ENCODE measurements around the gene TOPORS. TPM values are rescaled to one million over a fixed set of nuclear protein-coding genes. Genes with fewer than 3 reads are reported as not detected.
"Not testable (repeated sequence)": the region's sequence is repeated elsewhere in the genome, so short reads cannot be mapped to it uniquely, and the experiment has no call there.

The TOPORS gene
- total RNA-seq, result 21.4 and 21.5 TPM in 2 replicates
- total RNA-seq (2013), result 21.9 TPM
- polyA plus RNA-seq, result 10.1 and 14.8 TPM in 2 replicates
- 10.7 and 16.3 TPM in 2 replicates for polyA minus RNA-seq

GRCh38 chr9:32552172-32552872 is at the start of gene TOPORS, which contains the start of gene SMIM27:
TSS of gene TOPORS (minus strand) at chr9:32552586. CDS start at chr9:32552436, 150 bp downstream.
TSS of gene SMIM27 (plus strand) at chr9:32552327. CDS start at chr9:32552435, 108 bp downstream.
- H3K9me3 ChIP-seq (ENCODE audit: control extremely low read depth in 1 of 3, control insufficient read depth in 2 of 3, insufficient read depth in 1 of 3, low read length in 2 of 3), result no peaks in the 10 kb centered on the region
- peaks cover 14 to 15% of the 10 kb centered on the region in 2 donors for H3K4me1 ChIP-seq (ENCODE audit: control insufficient read depth in 2 of 2, insufficient read depth in 2 of 2, low read length in 2 of 2)
- peak within 1 kb of the TSS; percentile 89 for H2AFZ ChIP-seq (ENCODE audit: insufficient read depth, low read depth, low read length, poor library complexity, severe bottlenecking)
- peak within 1 kb of the TSS; percentile 88 for H3K9ac ChIP-seq (ENCODE audit: low read length)
- ChIA-PET CTCF (interaction anchor here (0.7 to 5.2 kb wide), 8 partner anchors 21 to 173 kb away, joined by 3 to 30 read pairs (median 6); partner anchors contain the start of genes ACO1, NDUFB6 and RIGI), POLR2A (interaction anchor here (0.7 to 2.5 kb wide), 3 partner anchors 21 to 166 kb away, joined by 5 to 16 read pairs (median 9); partner anchors contain the start of genes NDUFB6 and RIGI)
- Mint-ChIP-seq H3K4me1 (peaks cover 37% of the 10 kb centered on the region), H3K27ac (peak within 1 kb of the TSS; percentile 91), H3K4me3 (peak within 1 kb of the TSS; percentile 91), H3K9me3 (ENCODE audit: insufficient read depth) (no peaks in the 10 kb centered on the region), H3K27me3 (no peaks in the 10 kb centered on the region)
- intact Hi-C loops (cut with micrococcal nuclease), result loop anchor here (1.0 to 10.0 kb wide), 7 partner anchors 21 to 742 kb away; partner anchors contain the start of genes ACO1, APTX, BAG1 and CHMP5
- peak within 1 kb of the TSS; percentile 86 to 98 (median 87) for H3K4me3 ChIP-seq (ENCODE audit: control extremely low read depth in 1 of 5, extremely low read depth in 1 of 5, insufficient read depth in 1 of 5, low read depth in 2 of 5, low read length in 4 of 5)
- DNase-seq, result peak; percentile 93
- H3K4me2 ChIP-seq (replicated peaks; ENCODE audit: low read depth, low read length, poor library complexity, severe bottlenecking), result peak within 1 kb of the TSS; percentile 81
- no peaks in the 10 kb centered on the region for H3K27me3 ChIP-seq (replicated peaks in 1 of 4; ENCODE audit: control extremely low read depth in 1 of 4, control insufficient read depth in 3 of 4, insufficient read depth in 4 of 4, low read length in 3 of 4)
- H3K27ac ChIP-seq (ENCODE audit: low read length in 2 of 2), result peak within 1 kb of the TSS; percentile 89 to 92
- TF ChIP-seq EZH2 (IDR thresholded peaks at IDR 0.05; ENCODE audit: borderline replicate concordance, insufficient read depth, low read depth, low read length, poor library complexity, severe bottlenecking) (no peak), CTCF (IDR thresholded peaks at IDR 0.05) (peak; percentile 4)
- H3K79me2 ChIP-seq (ENCODE audit: control insufficient read depth, insufficient read depth, low read length), result peaks cover 57% of the 10 kb centered on the region
- ATAC-seq (ENCODE audit: low read depth), result peak; percentile 60
- H3K36me3 ChIP-seq (replicated peaks in 1 of 2; ENCODE audit: control extremely low read depth in 1 of 2, control insufficient read depth in 1 of 2, extremely low read depth in 1 of 2, insufficient read depth in 2 of 2, low read length in 1 of 2), result peaks cover 0 to 7% of the 10 kb centered on the region in 2 experiments
- H4K20me1 ChIP-seq (ENCODE audit: control insufficient read depth, insufficient read depth, low read length, poor library complexity, severe bottlenecking), result peaks cover 10% of the 10 kb centered on the region
- 0% methylated on average over 41 of the region's 46 CpGs for WGBS (ENCODE audit: insufficient coverage)

GRCh38 chr9:32599021-32599420 is 46.6 kb upstream of the TOPORS start:
- H2AFZ ChIP-seq (ENCODE audit: insufficient read depth, low read depth, low read length, poor library complexity, severe bottlenecking); H3K4me2 ChIP-seq (replicated peaks; ENCODE audit: low read depth, low read length, poor library complexity, severe bottlenecking); H3K36me3 ChIP-seq (replicated peaks in 1 of 2; ENCODE audit: control extremely low read depth in 1 of 2, control insufficient read depth in 1 of 2, extremely low read depth in 1 of 2, insufficient read depth in 2 of 2, low read length in 1 of 2); H3K9me3 Mint-ChIP-seq (ENCODE audit: insufficient read depth); H3K9me3 ChIP-seq (ENCODE audit: control extremely low read depth in 1 of 3, control insufficient read depth in 2 of 3, insufficient read depth in 1 of 3, low read length in 2 of 3); H3K27ac Mint-ChIP-seq; H3K79me2 ChIP-seq (ENCODE audit: control insufficient read depth, insufficient read depth, low read length); intact Hi-C loops (cut with micrococcal nuclease); H4K20me1 ChIP-seq (ENCODE audit: control insufficient read depth, insufficient read depth, low read length, poor library complexity, severe bottlenecking); POLR2A ChIA-PET; H3K4me1 ChIP-seq (ENCODE audit: control insufficient read depth in 2 of 2, insufficient read depth in 2 of 2, low read length in 2 of 2); H3K4me3 Mint-ChIP-seq; H3K27me3 ChIP-seq (replicated peaks in 1 of 4; ENCODE audit: control extremely low read depth in 1 of 4, control insufficient read depth in 3 of 4, insufficient read depth in 4 of 4, low read length in 3 of 4); H3K9ac ChIP-seq (ENCODE audit: low read length); H3K27ac ChIP-seq (ENCODE audit: low read length in 2 of 2); ATAC-seq (ENCODE audit: low read depth); DNase-seq; H3K4me3 ChIP-seq (ENCODE audit: control extremely low read depth in 1 of 5, extremely low read depth in 1 of 5, insufficient read depth in 1 of 5, low read depth in 2 of 5, low read length in 4 of 5): not testable (repeated sequence)
- no CpG with 5 or more reads among the region's 3 CpGs for WGBS (ENCODE audit: insufficient coverage)
- H3K4me1 Mint-ChIP-seq, result peaks cover 15% of the 10 kb centered on the region
- CTCF ChIA-PET, result interaction anchor here (1.2 to 1.5 kb wide), 2 partner anchors 10 to 17 kb away, joined by 3 to 4 read pairs; no protein-coding TSS in a partner anchor
- peaks cover 26% of the 10 kb centered on the region for H3K27me3 Mint-ChIP-seq

Data from B cell (primary cell).